Naive B cell (primary cell): ENCODE results near the gene TSPAN33. TPM values are rescaled to one million over a fixed set of nuclear protein-coding genes. Genes with fewer than 3 reads are reported as not detected.
A peak's percentile ranks its signal among the peaks of the same experiment; 100 is the strongest.

ENCODE experiments used
- ATAC-seq, 2 donors: fragments of 150-1000 bp; cut with Tn5 transposase; 2 replicates each; pipeline ENCODE4 v1.10.0; 2021; ENCODE audit warnings: low read depth in 2 of 2, mild to moderate bottlenecking in 2 of 2, moderate library complexity in 2 of 2
- DNase-seq: peaks from one replicate; pipeline ENCODE4 v3.0.0; 2022
- H3K27ac Mint-ChIP-seq, 6 donors: one replicate each; pipeline ENCODE4 v1.8.0; 2020 to 2022; ENCODE audit warnings: mild to moderate bottlenecking in 6 of 6, mixed read lengths in 6 of 6, moderate library complexity in 5 of 6, inconsistent platforms in 2 of 6
- H3K27me3 Mint-ChIP-seq, 3 donors: one replicate each; pipeline ENCODE4 v1.8.0; 2021 to 2022; ENCODE audit warnings: mixed read lengths in 3 of 3, mild to moderate bottlenecking in 1 of 3
- H3K36me3 Mint-ChIP-seq, 2 donors: one replicate each; pipeline ENCODE4 v1.8.0; 2020 to 2022; ENCODE audit warnings: mixed read lengths in 2 of 2, inconsistent platforms in 1 of 2, mild to moderate bottlenecking in 1 of 2
- H3K4me1 Mint-ChIP-seq, 3 donors: one replicate each; pipeline ENCODE4 v1.8.0; 2020 to 2022; ENCODE audit warnings: mixed read lengths in 3 of 3, inconsistent platforms in 1 of 3, mild to moderate bottlenecking in 1 of 3, moderate library complexity in 1 of 3
- H3K4me3 Mint-ChIP-seq, 8 donors: one replicate each; pipeline ENCODE4 v1.8.0; 2020 to 2022; ENCODE audit warnings: mild to moderate bottlenecking in 8 of 8, mixed read lengths in 8 of 8, moderate library complexity in 8 of 8, inconsistent platforms in 2 of 8
- H3K9me3 Mint-ChIP-seq, 7 donors: one replicate each; pipeline ENCODE4 v1.8.0; 2020 to 2022; ENCODE audit warnings: mixed read lengths in 7 of 7, mild to moderate bottlenecking in 5 of 7, inconsistent platforms in 2 of 7, moderate library complexity in 1 of 7
- polyA plus RNA-seq, 6 donors: library from polyadenylated mRNA; unstranded; fragments of 300-500 nt; fragmentation: Illumina TruSeq; gene quantifications; one replicate each; pipeline ENCODE4 v1.2.3, GENCODE V29; 2021; ENCODE audit warnings: low read depth in 6 of 6

The TSPAN33 gene
- polyA plus RNA-seq, 6 donors from 2014 or later = 92.8 to 171 (median 136) TPM

GRCh38 chr7:129146237-129146979 is 1.9 kb downstream of the TSPAN33 start:
- no peaks in the 10 kb centered on the region for H3K9me3 Mint-ChIP-seq
- H3K27me3 Mint-ChIP-seq = no peaks in the 10 kb centered on the region

GRCh38 chr7:129147731-129148130 is 3.2 kb downstream of the TSPAN33 start:
- no peak for DNase-seq
- H3K36me3 Mint-ChIP-seq = peaks cover 8 to 19% of the 10 kb centered on the region in 2 donors
- H3K4me1 Mint-ChIP-seq = peaks cover 75 to 92% (median 89%) of the 10 kb centered on the region in 3 donors
- ATAC-seq = no peak
- no peaks in the 10 kb centered on the region for H3K27me3 Mint-ChIP-seq
- peak overlapping the region; percentile 82 to 100 (median 98) for H3K27ac Mint-ChIP-seq
- no peaks in the 10 kb centered on the region for H3K9me3 Mint-ChIP-seq
- H3K4me3 Mint-ChIP-seq = peak overlapping the region; percentile 64 to 99 (median 98)

More at GRCh38 chr7:129146237-129146979, 1.9 kb downstream of the TSPAN33 start:
- peaks cover 8 to 12% of the 10 kb centered on the region in 2 donors for H3K36me3 Mint-ChIP-seq
- peak; percentile 64 to 76 for ATAC-seq
- DNase-seq = peak; percentile 61
- H3K27ac Mint-ChIP-seq = peak overlapping the region; percentile 98 to 100 (median 99)
- peaks cover 69 to 79% (median 77%) of the 10 kb centered on the region in 3 donors for H3K4me1 Mint-ChIP-seq
- peak overlapping the region; percentile 92 to 99 (median 98) for H3K4me3 Mint-ChIP-seq

- ATAC-seq = no peak
- H3K9me3 Mint-ChIP-seq = no peaks in the 10 kb centered on the region
- peak overlapping the region in 4 of 6 donors; percentile 70 to 98 (median 84) for H3K27ac Mint-ChIP-seq
- peak overlapping the region; percentile 21 to 99 (median 52) for H3K4me3 Mint-ChIP-seq
- peaks cover 8 to 19% of the 10 kb centered on the region in 2 donors for H3K36me3 Mint-ChIP-seq
- H3K27me3 Mint-ChIP-seq = no peaks in the 10 kb centered on the region
- H3K4me1 Mint-ChIP-seq = peaks cover 67 to 92% (median 90%) of the 10 kb centered on the region in 3 donors
- DNase-seq = no peak
Measured at GRCh38 chr7:129149511-129149910, 5.0 kb downstream of the TSPAN33 start.

GRCh38 chr7:129150199-129150996 is 5.9 kb downstream of the TSPAN33 start:
- Mint-ChIP-seq H3K27me3 (no peaks in the 10 kb centered on the region), H3K36me3 (peaks cover 8 to 19% of the 10 kb centered on the region in 2 donors), H3K27ac (peak overlapping the region in 5 of 6 donors; percentile 16 to 84 (median 73)), H3K4me3 (peak overlapping the region in 7 of 8 donors; percentile 24 to 56 (median 37)), H3K9me3 (no peaks in the 10 kb centered on the region), H3K4me1 (peaks cover 69 to 95% (median 90%) of the 10 kb centered on the region in 3 donors)
- ATAC-seq = no peak
- no peak for DNase-seq

- no peak overlapping the region for H3K27ac Mint-ChIP-seq
- H3K4me3 Mint-ChIP-seq = no peak overlapping the region
- H3K4me1 Mint-ChIP-seq = peaks cover 57 to 82% (median 81%) of the 10 kb centered on the region in 3 donors
- H3K9me3 Mint-ChIP-seq = peaks cover 0 to 5% (median 0%) of the 10 kb centered on the region in 7 donors
- no peak for DNase-seq
- no peaks in the 10 kb centered on the region for H3K27me3 Mint-ChIP-seq
- peaks cover 13 to 17% of the 10 kb centered on the region in 2 donors for H3K36me3 Mint-ChIP-seq
- no peak for ATAC-seq
Measured at GRCh38 chr7:129157651-129158050, 13.1 kb downstream of the TSPAN33 start.

- peak overlapping the region; percentile 6 to 89 (median 73) for H3K27ac Mint-ChIP-seq
- H3K4me3 Mint-ChIP-seq = peak overlapping the region in 1 of 8 donors; percentile 66
- peaks cover 17 to 18% of the 10 kb centered on the region in 2 donors for H3K36me3 Mint-ChIP-seq
- ATAC-seq (no peak), DNase-seq (no peak)
- peaks cover 60 to 79% (median 78%) of the 10 kb centered on the region in 3 donors for H3K4me1 Mint-ChIP-seq
- H3K27me3 Mint-ChIP-seq = no peaks in the 10 kb centered on the region
- peaks cover 0 to 5% (median 0%) of the 10 kb centered on the region in 7 donors for H3K9me3 Mint-ChIP-seq
Measured at GRCh38 chr7:129159539-129159938, 15.0 kb downstream of the TSPAN33 start.

- peak overlapping the region in 1 of 8 donors; percentile 71 for H3K4me3 Mint-ChIP-seq
- H3K27ac Mint-ChIP-seq = peak overlapping the region; percentile 46 to 89 (median 65)
- peaks cover 55 to 79% (median 77%) of the 10 kb centered on the region in 3 donors for H3K4me1 Mint-ChIP-seq
- H3K9me3 Mint-ChIP-seq = peaks cover 0 to 5% (median 0%) of the 10 kb centered on the region in 7 donors
- DNase-seq (no peak), ATAC-seq (peak in 1 of 2 donors; percentile 23)
- peaks cover 24% of the 10 kb centered on the region in 2 donors for H3K36me3 Mint-ChIP-seq
- H3K27me3 Mint-ChIP-seq = no peaks in the 10 kb centered on the region
Measured at GRCh38 chr7:129160161-129160905, 15.8 kb downstream of the TSPAN33 start.

- peaks cover 0 to 5% (median 0%) of the 10 kb centered on the region in 7 donors for H3K9me3 Mint-ChIP-seq
- H3K4me1 Mint-ChIP-seq = peaks cover 52 to 75% (median 72%) of the 10 kb centered on the region in 3 donors
- peak overlapping the region in 5 of 8 donors; percentile 3 to 44 (median 32) for H3K4me3 Mint-ChIP-seq
- peaks cover 26 to 30% of the 10 kb centered on the region in 2 donors for H3K36me3 Mint-ChIP-seq
- H3K27ac Mint-ChIP-seq = peak overlapping the region in 5 of 6 donors; percentile 76 to 89 (median 77)
- DNase-seq = no peak
- H3K27me3 Mint-ChIP-seq = no peaks in the 10 kb centered on the region
- ATAC-seq = peak; percentile 37 to 45
Measured at GRCh38 chr7:129161524-129162225, 17.2 kb downstream of the TSPAN33 start.

GRCh38 chr7:129162732-129163131 is 18.2 kb downstream of the TSPAN33 start:
- Mint-ChIP-seq H3K27ac (peak overlapping the region; percentile 66 to 90 (median 89)), H3K4me1 (peaks cover 56 to 77% (median 73%) of the 10 kb centered on the region in 3 donors), H3K36me3 (peaks cover 19 to 36% of the 10 kb centered on the region in 2 donors), H3K9me3 (peaks cover 0 to 5% (median 0%) of the 10 kb centered on the region in 7 donors), H3K27me3 (no peaks in the 10 kb centered on the region), H3K4me3 (peak overlapping the region in 6 of 8 donors; percentile 32 to 85 (median 50))
- DNase-seq = no peak
- no peak for ATAC-seq

GRCh38 chr7:129163875-129164544 is 19.5 kb downstream of the TSPAN33 start:
- Mint-ChIP-seq H3K9me3 (no peaks in the 10 kb centered on the region), H3K4me3 (peak overlapping the region in 3 of 8 donors; percentile 9 to 21 (median 12)), H3K27ac (peak overlapping the region in 4 of 6 donors; percentile 33 to 89 (median 80)), H3K4me1 (peaks cover 58 to 84% (median 81%) of the 10 kb centered on the region in 3 donors), H3K36me3 (peaks cover 9 to 27% of the 10 kb centered on the region in 2 donors), H3K27me3 (no peaks in the 10 kb centered on the region)
- no peak for ATAC-seq
- DNase-seq = no peak

GRCh38 chr7:129166745-129167144 is 22.2 kb downstream of the TSPAN33 start:
- DNase-seq (peak; percentile 46), ATAC-seq (peak; percentile 66 to 73)
- peaks cover 9 to 27% of the 10 kb centered on the region in 2 donors for H3K36me3 Mint-ChIP-seq
- H3K9me3 Mint-ChIP-seq = no peaks in the 10 kb centered on the region
- peaks cover 45 to 80% (median 75%) of the 10 kb centered on the region in 3 donors for H3K4me1 Mint-ChIP-seq
- H3K27me3 Mint-ChIP-seq = no peaks in the 10 kb centered on the region
- peak overlapping the region; percentile 5 to 94 (median 88) for H3K27ac Mint-ChIP-seq
- peak overlapping the region in 5 of 8 donors; percentile 1 to 83 (median 13) for H3K4me3 Mint-ChIP-seq
